GM21717 (cell line): ENCODE measurements around the gene SLIT1.

ENCODE experiments used
- ATAC-seq: cut with Tn5 transposase; IDR thresholded peaks from one replicate; pipeline ENCODE4 v1.9.1; 2021; ENCODE audit warnings: mild to moderate bottlenecking, moderate library complexity; ENCODE audit not compliant: unreplicated experiment

SLIT1 gene

DNA sequence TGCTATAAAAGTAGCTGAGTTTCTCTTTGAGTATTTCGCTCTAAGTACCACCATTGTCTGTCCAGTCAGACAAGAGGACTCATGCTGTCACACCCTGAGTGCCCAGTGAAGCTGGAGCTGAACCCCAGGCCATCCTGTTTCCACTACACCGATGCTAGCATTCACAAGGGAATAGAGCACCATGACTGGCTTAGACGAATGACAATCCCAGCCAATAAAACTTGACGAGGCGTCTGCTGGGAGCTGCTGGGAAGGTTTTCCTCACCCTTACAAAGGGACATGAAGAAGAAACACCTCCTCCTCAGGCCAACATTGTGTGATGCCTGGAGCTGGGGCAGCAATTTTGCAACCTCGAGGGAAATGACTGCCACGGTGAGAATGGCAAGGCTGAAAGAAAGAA lies 17.5 kb upstream of the SLIT1 start:
- ATAC-seq, result no peak

DNA sequence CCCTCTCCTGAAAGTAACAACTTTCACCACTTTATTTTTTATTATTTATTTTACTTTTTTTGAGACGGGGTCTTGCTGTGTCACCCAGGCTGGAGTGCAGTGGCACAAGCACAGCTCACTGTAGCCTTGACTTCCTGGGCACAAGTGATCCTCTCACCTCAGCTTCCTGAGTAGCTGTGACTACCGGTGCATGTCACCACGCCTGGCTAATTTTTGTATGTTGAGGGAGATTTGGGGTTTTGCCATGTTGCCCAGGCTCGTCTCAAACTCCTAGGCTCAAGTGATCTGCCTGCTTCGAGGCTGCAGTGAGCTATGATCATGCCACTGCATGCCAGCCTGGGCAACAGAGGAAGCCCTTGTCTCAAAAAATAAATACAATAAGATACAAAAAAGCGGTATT lies 14.9 kb upstream of the SLIT1 start:
- ATAC-seq, result no peak

DNA sequence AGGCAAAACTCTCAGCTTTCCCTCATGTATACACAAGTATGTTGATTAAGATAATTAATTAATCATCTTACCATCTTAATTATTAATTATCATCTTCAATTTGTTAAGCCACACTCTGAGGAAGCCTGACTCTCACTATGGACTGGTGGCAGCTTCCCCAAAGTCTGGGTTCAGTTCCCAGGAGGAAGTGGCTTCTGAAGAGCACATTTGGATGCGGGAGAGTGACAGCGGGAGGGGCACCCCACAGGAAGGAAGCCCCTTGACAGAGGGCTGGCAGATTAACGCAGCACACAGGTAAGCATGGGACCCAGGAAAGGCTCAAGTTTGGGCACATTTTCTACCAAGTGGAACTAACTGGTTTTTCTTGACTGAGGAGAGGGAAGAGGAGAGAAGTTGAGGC lies 13.4 kb upstream of the SLIT1 start:
- no peak for ATAC-seq

DNA sequence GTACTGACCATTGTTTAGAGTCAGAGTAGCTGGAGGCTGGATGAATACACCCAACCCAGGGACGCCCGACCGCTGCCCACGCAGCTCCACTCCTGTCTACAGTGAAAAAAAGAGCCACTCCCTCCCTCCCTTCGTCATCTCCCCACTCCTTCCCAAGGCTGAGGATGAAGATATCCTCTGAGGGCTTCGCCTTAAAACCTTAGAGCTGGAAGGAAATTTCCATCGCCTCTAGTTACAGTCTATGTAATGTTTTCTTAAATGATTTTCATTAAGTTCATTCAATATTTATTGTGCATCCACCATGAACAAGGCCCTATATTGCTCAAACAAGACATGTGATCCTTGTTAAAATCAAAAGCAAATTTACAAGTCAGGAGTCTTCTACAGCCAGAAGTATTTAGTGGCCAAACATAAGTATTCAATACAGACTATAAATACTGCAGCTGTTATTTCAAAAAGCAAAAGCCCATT lies 11.3 kb upstream of the SLIT1 start:
- no peak for ATAC-seq

DNA sequence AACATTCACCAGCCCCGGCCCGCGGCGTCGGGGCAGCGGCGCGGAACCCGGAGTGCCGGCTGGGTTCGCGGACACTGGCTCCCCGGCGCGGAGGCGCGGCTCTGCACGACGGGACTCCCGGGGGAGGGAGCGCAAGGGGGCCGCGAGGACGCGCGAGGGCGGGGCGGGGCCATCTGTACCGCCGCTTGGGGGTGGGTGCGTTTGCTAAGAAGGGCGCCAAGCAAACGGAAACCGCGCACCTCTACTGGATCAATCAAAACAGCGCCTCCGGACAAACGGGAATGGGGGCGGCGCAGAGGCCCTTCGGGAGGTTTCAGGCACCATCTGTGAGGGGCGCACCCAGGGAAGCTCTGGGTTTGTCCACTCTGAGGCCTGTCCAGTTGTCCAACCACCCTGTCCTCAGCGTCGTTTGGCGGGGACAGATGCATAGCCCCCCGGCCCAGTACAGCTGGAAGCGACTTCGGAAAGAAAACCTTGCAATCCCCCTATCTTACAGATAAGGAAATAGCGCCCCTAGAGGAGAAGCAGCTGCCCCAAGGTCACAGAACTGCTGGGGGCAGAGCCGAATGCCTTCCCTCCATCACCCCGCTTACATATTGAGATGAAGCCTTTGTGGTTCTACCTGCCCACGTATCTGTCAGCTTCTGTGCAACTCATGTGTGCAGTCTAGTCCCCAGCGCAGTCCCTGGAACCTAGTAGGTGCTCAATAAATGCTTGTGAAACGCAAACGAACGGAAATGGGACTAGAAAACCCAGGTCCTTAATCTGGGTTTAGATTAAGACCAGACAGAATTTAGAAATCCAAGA lies 10.7 kb upstream of the SLIT1 start:
- ATAC-seq, result peak; percentile 51

DNA sequence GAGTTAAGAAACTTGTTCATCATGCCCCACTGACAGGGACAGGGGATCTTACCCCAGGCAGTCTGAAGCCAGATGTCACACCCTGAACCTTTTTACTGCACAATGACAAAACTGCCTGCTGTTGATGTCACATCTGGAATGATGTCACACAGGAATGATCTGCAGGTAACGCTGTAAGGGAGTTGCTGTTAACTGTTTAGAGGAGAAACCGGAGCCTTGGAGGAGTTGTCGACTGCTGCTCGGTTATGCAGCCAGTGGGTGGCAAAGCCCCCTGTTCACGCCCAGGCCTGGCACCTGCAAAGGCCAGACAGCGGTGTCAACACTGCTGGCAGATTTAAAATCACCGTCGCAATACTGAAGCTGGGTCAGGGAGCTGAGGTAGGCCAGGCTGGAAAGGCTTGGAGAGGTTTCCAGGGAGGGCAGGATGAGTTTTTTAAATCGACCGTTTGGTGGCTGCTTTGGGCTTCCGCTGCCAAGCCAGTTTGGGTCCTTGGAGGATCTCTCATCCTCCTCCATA lies 10.0 kb upstream of the SLIT1 start:
- ATAC-seq, result no peak

DNA sequence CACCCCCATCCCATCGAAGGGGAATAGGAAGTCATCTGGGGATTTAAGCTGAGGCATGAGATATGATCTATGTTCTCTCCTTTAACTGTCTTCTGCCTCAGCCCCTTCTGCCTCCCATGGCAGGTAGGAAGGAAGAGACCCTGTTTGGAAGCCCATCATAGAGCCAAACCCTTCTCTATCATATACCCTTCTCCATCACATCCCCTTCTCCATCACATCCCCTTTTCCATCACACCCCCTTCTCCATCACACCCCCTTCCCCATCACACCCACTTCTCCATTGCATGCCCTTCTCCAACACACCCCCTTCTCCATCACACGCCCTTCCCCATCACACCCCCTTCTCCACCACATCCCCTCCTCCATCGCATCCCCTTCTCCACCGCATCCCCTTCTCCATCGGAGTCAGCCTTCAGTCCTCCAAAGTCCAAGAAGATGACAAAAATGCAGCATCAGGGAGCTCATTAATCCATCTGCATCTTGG lies 7.2 kb upstream of the SLIT1 start:
- no peak for ATAC-seq

DNA sequence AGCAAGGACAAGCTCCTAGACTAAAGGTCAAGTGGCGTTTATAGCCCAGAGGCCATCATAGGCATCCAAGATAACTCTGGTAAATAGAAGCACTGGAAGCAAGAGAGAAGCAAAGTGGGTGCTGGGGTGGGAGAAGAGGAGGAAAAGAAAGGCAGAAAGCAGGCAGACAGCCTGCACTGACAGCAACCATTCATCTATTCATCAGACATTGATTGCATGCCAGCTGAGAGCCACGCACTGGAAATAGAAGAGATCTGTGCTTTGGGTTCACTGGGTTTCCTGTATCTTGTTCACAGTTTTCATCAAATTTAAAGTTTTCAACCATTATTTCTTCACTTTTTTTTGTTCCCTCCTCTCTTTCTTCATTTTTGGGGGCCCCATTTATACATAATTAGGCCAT lies 4.7 kb upstream of the SLIT1 start:
- no peak for ATAC-seq

DNA sequence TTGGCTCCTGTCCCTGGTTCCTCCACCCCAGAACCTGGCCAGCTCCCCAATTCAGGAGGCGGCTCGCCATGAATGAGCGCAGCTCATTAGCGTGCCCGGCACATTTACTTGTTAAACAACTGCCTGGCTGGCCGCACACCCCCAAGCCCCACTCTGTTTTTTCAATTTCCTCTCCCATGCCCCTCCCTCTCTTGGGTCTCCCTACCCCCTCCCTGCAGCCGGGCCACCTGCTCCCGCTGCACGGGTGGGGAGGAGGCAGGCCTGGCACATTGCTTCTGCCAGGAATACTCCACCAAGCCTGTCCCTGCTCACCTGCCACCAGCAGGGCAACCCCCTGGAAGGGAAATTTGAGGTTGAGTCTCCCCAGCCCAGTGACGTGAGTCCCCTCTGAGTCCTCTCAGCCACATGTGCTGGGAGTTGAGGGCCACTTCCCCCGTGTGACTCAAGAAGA lies 2.5 kb upstream of the SLIT1 start:
- no peak for ATAC-seq

DNA sequence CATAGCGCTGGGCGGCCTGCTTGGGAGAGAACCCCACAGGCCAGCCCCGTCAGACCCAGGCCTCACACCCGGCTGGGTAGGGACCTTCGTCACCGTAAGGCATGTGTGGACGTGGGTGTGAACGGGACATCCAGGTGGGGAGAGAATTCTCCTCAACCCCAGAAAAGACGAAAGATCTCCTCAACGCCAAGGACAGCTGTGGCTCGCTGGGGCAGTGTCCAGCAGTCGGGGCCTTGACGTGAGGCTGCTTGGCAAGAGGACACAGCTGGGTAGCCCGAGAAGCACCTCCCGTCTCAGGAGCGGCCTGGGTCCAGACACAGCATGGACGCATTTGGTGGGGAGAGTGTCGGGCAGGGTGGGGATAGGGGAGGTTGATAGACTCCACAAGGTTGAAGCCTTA lies 1.2 kb upstream of the SLIT1 start:
- no peak for ATAC-seq

DNA sequence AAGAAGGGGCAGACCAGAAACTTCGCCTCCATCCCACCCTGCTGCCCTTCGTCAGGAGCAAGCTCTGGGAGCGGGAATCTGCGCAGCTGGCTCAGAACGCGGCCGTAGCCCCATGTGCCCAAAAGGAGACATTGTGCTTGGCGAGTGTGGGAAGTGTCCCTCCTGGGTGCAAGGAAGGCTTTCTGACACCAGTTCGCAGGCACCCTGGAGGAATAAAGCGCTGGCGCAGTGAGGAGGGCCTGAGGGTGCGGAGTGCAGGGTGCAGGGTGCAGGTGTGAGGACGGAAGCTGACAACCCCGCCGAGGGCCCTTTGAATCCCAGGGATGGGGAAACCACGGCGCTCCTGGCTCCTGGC lies 811 bp downstream of the SLIT1 start:
- no peak for ATAC-seq

DNA sequence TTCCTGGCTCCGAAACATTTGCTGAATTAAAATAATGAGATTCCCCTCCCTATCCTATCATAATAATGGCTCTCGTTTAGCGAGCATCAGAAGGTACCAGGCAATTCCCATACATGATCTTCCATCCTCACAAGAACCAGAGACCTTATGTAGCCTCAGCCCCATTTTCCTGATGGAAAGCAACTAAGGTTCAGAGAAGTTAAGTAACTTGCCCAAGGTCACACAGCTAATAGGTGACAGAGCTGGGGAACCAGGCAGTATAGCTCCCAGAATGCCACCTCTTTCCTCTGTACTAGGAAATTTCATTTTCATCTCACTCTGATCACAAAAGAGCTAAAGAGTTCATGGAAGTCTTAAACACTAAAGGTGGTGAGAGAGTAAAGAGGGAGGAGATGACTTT lies 2.4 kb downstream of the SLIT1 start:
- ATAC-seq, result no peak

DNA sequence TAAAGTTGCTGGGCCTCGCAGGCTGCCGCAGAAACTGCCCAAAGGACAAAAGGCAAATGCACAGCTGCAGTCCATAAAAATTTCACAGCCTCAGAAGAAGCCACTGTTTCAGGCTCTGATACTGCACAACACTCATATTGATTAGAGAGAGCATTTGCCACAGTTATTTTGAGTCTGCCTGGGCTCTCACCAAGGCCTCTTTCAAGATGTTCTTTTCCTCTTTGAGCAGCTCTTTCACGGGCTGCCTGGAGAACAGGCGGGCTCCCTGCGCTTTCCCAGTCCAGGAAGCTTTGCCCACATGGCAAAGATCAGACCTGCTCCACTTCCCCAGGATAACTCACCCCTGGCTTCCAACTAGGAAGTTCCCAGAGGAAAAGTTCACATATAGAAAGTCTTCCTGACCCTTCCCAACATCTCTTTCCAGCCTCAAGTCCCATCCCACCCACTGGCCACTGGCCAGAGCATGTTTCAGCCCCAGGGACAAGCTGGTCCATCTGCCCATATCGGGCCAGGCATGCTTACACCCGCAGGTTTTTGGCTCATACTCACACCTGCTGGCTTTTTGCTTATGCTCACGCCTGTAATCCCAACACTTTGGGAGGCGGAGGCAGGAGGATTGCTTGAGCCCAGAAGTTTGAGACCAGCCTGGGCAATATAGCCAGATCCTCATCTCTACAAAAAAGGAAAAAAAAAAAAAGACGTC lies 3.3 kb downstream of the SLIT1 start:
- ATAC-seq, result no peak

DNA sequence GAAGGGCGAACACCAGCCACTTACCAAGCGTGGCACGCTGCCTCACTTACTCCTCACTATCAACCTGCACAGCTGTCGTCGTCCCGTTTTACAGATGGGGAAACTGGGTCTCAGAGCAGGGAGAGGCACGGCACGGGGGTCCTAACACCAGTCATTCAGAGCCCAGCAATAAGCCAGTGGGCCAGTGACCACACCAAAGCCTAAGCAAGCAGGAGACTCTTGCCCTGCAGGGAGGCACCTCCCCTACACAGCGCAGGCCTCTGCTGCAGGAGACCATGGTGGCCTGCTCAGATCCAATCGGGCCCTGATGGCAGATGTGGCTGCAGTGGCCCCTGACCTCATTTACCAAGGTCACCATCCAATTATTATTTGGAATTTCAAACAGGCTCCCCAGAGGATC lies 4.8 kb downstream of the SLIT1 start:
- ATAC-seq, result no peak

DNA sequence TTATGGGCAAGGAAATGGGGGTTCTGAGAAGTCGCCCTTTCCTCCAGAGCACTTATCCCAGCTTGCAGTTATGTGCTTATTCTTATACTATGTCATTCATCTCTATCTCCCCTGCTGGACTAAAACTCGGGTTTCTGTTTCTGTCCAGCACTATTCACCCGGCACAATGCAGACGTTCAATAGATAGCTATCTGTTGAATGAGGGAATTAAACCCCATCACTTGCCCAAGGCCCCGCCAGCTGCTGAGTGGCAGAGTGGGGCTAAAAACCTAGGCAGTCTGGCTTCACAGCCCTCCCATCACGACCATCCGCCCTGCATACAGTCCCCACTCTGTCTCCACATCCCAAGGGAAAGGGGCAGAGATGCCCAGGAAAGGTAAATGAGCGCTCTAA lies 5.4 kb downstream of the SLIT1 start:
- no peak for ATAC-seq

DNA sequence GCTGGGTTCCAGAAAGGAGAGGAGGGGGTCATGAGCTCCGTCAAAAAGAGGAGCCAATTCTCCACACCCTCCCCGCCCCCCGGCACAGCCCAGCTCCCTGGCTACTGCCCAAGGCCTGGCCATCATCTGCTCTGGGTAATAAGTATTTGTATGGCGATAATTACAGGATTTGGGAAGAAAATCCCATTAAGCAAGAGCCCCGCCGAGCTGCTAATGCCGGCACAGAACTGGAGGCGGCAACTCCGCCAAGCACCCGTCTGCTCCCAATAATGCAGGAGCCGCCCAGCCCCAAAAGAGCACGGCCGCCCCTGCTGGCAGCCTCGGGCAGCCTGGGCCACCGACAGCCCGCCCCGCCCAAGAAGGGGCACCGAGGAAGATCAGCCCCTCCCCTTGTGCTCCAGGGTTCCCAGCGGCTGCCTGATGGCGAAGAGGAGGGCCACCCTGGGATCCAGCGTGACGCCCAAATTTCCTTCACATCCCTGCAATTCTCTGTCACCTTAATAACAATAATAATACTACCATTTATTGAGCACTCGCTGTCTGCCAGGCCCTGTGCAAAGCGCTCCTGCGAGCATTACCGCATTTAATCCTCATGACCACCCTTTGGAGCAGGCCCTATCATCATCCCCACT lies 5.9 kb downstream of the SLIT1 start:
- ATAC-seq, result no peak

DNA sequence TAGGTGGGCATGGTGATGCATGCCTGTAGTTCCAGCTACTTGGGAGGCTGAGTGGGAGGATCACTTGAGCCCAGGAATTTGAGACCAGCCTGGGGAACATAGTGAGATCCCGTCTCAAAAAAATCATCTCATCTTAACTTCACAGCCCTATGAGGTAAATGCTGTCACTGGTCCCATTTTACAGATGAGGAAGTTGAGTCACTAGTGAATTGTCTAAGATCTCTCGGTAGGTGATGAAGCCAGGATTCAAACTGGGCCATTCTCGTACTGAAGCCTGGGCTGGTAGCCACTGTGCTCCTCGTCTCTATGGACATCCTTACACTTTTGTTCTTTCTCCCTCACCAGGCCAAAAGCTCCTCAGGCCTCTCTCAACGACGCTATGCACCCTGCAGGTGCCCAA lies 6.4 kb downstream of the SLIT1 start:
- ATAC-seq, result no peak

DNA sequence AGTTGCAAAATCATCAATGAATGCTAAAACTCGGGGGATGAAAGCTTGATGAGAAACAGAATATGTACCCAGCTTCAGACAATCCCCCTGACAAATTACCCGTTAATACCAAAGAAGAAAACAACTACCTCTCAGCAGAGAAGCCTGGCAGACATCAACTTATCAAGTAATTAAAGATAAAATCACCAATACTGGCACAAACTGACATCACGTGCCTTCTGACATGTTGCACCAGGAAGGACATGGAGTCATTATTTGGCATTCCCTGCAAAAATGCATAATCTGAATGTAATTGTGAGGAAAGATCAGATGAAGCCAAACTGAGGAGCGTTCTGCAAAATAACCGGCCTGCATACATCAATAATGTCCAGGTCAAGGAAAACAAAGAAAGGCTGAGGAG lies 7.7 kb downstream of the SLIT1 start:
- no peak for ATAC-seq

DNA sequence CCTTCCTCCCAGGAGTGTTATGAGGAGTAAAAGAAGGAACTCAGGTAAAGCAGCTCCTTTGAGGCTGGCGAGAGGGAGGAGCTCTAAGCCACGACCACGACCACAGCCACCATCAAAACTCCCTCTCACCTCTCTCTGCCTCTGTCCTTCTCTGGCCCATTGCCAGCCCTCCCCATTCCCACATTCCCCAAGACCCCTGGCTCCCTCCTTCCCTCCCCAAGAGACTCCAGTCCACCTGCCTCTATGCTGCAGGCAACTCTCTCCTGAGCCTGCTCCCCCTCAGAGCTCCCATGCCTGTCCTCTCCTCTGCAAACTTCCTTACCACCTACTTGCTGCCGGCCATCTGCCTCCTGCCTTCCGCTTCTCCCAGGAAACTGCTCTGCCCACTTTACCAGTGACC lies 9.5 kb downstream of the SLIT1 start:
- no peak for ATAC-seq

DNA sequence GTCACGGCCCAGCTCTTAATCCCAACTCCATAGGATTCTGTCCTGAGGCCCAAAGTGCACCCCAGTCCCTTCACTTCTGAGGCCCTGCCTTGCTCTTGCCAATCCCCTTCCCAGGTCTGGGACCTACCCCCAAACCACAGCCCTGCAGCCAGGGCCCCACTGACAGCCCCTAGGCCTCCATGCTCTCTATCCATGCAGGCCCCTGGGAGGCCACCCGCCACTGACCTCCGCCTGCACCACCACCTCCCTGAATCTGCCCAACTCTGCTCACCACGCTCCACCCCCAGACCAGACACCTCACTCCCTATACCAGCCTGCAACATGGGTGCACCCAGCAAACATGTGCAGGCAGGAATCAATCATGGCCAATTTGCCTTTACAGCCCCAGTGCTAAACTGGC lies 10.2 kb downstream of the SLIT1 start:
- ATAC-seq, result no peak

DNA sequence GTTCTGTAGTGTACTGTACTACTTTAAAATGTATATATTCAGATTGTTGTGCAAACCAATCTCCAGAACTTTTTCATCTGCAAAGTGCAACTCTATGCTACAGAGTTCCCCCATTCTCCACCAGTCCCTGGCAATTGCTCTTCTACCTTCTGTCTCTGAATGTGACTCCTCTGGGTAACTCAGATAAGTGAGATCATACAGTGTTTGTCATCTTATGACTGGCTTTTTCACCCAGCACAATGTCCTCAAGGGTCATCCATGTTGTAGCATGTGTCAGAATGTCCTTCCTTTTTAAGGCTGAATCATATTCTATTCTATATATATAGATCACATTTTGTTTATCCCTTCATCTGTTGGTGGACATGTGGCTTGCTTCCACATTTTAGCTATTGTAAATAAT lies 10.8 kb downstream of the SLIT1 start:
- no peak for ATAC-seq

DNA sequence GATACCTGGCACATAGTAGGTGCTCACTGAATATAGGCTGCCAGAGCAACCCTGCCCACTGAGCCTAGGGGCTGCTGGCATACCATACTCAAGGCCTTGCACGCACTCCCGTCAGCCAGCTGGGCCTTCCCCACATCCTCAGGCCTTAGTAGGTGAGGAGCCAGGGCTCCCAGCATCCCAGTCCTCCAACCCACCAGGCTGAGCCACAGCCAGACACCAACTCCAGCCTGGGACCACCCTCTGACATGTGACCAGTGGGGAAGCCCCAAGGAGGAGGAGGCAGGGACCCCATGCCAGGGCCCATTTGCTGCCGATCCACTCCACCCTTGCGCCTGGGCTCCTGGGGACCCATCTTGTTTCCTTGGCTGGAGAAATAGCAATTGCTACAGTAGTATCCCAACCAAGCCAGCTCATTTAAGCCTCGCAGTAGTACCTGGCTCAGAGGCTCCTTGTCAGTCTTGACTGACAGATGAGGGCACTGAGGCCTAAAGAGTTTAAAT lies 11.4 kb downstream of the SLIT1 start:
- ATAC-seq, result no peak
